ENCODE results near the gene ZW10. TPM values are rescaled to one million over a fixed set of nuclear protein-coding genes. Genes with fewer than 3 reads are reported as not detected.

The ZW10 gene
- total RNA-seq, 1 experiment from 2014 or later: 17.3 TPM

DNA sequence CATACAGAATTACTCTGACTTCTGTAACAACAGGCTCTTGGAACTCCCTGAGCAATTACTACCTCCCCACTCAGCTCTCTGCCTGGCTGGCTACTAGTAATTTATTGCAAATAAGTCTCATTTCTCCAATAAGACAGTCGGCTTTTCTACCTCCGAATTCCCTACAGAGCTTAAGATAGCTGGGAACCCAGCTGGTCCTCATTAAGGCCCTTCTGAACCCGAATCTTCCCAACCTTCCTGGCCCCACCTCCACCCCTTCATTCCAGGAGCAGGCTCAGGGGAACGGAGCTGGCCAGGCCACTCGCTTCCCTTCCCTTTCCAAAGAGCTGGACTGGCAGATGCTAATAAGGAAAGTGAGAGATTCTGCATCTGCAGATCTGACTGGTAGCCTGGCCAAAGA lies 89.0 kb downstream of the ZW10 start:
- DNase-seq (ENCODE audit: low read depth, low spot score): no peak
- in situ Hi-C loops (cut with HindIII; ENCODE audit: low pct_unique_long_range_greater_than_20kb, low sequenced_read_pairs): no loop called here

DNA sequence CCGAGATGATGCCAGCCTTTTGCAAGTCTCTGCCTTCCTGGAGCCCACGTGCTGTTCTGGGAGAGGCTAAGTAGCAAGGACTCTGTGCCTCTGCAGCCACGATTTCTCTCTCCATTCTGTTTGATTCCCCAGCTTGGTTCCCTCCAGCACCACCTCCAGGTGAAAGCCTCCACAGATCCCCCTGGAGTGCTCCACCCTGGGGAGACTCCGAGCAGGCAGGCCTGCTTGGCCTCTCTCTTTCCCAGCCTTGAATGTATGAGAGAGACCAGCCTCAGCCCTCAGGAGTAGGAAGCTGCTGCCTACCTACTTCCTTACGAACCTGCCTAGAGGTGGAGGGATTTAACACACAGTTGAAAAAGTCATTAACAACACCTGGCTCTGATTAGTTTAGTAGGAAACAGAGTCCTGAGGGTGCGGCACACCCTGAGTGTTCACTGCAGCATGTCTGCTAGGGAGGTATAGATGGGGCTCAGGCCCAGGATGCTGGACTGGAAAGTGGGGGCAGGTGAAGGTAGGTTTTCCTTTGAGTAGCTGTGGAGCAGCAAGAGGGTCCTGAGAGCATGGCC lies 89.9 kb downstream of the ZW10 start:
- in situ Hi-C loops (cut with HindIII; ENCODE audit: low pct_unique_long_range_greater_than_20kb, low sequenced_read_pairs): no loop called here
- DNase-seq (ENCODE audit: low read depth, low spot score): no peak

Small RNA genes lying within 50 kb of the gene (small RNA-seq; reads per million reads assigned to genes)
- gene LRRC37A13P (0 reads per million in 2 experiments), gene RPS29P19 (0 reads per million in 2 experiments)

Other genes with a start within 250 kb of the ZW10 start
- gene TMPRSS5, start 67.4 kb downstream of the ZW10 start, total RNA-seq (2014; rRNA removed; shearing (Covaris generic)): 2.0 and 2.3 TPM in 2 replicates
- gene CLDN25, start 6.1 kb upstream of the ZW10 start, total RNA-seq (2014; rRNA removed; shearing (Covaris generic)): not detected in 2 replicates
- 26.0 and 34.7 TPM in 2 replicates for gene USP28, start 101.9 kb upstream of the ZW10 start, total RNA-seq (2014; rRNA removed; shearing (Covaris generic))
- gene HTR3B, start 131.1 kb upstream of the ZW10 start, total RNA-seq (2014; rRNA removed; shearing (Covaris generic)): 0.24 and 0.55 TPM in 2 replicates
- not detected in 2 replicates for gene HTR3A, start 201.4 kb upstream of the ZW10 start, total RNA-seq (2014; rRNA removed; shearing (Covaris generic))

Measured in SK-MEL-5 (cell line).